ENCODE results near the gene S1PR3.

The S1PR3 gene

DNA sequence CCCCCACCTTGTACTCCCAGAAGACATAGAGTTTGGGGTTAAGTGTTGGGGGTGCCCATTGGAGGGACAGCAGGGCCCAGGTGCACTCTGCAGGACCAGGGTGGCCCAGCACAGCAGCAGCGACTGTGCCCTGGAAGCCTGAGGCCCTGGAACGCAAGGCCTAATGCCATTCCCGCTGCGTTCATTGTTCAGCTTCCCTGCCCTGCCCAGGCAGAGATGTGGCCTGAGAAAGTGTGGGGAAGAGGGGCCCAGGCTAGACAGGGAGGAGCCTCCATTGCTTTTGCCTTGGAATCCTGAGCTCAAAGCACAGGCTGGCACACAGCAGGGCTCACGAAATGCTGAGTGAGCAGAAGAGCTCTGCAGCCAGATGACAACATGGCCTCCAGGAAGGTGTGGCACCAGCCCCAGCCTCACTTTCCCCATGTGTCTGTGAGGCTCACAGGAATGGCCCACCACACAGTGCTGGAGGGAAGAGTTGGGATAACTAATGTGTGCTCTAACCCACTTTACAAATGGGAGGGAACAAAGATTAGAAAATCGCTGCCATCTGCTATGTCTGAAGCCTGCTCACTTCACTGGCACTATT is 19.4 kb downstream of the S1PR3 start:
- no peak for DNase-seq

DNA sequence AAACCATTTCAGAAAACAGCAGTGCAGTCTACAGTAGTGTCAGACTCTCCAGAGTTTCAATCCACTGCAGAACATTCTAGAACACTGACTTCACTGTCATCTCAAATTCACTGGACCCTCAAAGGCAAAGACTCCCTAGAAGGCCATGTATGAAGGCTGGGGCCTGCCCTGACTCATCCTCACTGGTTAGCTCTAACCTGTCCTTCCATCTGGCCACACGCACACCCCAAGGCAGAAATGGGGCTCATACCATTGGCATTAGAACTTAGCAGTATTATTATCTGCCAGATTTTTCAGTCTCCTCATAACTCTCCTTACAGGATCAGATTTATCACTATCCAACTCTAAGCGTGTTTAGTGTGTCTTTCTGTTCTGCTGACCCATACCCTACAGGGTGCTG is 20.4 kb downstream of the S1PR3 start:
- no peak for DNase-seq

DNA sequence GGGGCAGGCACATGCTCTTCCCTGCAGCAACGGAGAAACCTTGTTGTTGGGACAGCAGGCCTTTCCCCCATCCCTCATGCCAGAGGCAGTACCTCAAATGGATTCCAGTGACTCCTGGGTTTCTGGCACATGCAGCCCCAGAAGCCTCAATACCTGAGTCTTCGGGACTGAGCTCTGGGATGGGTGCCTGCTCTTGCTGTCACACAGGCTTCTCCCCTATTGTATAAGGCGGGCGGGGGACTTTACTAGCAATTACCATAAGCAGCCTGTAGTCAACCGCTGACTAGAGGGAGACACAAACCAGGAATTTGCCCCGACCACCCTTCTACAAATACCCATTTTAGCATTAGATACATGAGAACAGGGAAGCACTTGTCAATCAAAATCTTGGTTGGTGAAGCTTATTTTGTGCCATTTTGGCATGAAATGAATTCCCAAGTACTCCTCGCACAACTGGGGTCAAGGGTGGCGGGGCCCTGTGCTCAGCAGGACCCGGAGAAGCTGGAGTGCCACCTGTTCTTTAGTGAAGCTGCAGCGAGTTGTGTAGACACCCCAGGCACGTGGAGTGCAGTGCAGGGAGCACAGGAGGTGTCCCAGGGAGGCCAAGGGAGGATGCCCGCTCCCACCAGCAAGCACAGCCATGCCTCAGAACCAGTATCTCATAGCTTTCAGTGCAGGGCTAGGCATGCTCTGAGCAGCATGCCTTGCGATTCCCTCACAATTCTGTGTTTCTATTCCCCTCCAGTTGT is 21.2 kb downstream of the S1PR3 start:
- DNase-seq: no peak

DNA sequence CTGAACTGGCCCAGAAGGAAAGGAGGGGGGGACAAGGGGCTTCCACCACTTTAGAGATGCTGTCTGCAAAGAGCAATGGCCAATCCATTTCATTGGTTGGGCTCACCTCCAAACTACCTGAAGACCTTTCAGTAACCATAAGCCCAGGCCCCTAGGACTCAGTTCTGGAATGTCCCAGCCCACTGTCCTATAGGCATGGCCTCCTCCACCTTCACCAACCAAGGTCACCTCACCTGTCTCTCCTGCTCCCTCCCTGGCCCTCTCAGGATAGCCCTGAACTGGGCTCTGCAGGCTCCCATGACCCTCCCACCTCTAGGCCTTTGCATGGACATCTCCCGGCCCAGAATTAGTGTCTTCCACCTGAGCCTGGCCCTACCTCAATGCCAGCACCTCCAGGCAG is 22.4 kb downstream of the S1PR3 start:
- no peak for DNase-seq

DNA sequence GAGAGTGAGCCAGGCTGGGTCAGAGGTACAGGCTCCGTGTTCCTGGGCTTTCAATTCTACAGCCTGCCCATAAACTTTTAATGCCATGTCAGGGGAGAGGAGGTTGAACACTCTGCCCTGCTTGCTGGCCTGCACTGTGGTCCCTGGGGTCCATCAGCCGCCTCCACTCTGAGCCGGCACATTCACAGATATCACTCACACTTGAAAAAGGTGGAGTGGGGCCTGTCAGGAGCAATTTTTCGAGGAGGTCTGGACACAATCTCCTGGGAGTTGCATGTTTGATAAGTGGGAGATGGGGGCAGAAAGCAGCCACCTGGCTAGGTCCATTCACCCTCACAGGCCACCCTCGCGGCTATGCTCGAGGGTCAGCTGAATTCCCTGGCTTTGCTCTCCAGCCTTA is 22.9 kb downstream of the S1PR3 start:
- no peak for DNase-seq

DNA sequence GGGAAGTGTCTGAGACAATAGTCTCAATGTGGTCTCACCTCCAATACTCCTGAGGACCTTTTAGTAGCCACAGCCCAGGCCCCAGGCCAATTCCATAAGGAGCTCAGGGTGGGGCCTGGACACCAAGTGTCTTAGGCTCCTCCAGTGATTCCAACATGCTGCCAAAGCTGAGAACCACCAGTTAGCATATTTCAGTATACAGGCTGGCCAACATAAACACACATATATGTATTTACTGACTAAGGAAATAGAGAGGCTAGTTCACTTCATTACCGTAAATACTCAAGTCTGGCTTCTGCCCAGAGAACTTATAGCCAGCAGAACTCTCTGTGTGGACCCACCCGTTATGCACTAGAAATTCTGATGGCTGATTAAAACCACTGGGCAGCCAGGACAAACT is 24.1 kb downstream of the S1PR3 start:
- no peak for DNase-seq

DNA sequence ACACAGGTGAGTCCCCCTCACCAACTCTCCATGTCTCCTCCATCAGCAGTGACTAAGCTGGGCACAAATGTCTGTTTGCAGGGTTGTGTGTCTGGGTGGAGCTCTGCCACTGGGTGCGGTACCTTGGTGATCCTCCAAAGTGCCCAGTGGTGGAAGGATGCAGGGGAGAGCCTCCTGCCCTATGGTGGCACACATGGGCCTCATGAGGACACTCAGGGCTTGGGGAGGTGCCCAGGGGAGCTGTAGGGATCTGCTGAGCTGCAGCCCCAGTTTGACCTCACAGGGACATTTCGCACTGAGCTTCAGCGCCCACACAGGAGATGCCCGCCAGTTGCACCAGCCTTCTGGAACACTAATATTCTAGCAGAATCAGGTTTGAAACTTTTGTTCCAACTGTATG is 29.5 kb downstream of the S1PR3 start:
- DNase-seq: no peak

DNA sequence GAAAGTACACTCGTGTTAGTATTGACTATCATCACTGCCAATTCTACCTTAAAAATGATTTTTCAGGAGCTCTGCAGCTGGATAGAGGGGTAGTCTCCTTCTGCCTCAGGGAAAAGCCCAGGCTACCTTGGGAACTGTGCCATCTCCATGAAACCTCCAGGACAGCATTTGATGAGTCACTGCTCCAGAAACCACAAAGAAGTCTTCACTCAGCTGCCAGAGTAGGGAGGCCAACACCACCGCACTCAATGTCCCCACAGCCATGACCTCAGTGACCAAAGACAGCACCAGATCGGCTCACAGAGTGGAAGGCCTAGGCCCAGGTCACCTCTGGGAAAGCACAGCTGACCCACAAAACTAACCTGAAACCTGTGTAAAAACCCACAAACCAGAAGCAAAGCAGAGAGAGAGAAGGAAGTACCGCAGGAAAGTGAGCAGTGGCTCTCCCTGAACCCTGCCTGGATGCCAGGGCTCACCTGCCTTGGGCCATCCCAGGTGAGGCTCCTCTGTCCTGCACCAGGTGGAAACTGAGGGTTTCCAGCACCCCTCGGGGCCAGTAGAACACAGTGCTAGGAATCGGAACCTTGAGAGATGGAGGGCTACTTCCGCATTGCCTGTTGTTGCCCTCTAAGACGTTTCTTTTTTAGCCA is 30.0 kb downstream of the S1PR3 start:
- no peak for DNase-seq

DNA sequence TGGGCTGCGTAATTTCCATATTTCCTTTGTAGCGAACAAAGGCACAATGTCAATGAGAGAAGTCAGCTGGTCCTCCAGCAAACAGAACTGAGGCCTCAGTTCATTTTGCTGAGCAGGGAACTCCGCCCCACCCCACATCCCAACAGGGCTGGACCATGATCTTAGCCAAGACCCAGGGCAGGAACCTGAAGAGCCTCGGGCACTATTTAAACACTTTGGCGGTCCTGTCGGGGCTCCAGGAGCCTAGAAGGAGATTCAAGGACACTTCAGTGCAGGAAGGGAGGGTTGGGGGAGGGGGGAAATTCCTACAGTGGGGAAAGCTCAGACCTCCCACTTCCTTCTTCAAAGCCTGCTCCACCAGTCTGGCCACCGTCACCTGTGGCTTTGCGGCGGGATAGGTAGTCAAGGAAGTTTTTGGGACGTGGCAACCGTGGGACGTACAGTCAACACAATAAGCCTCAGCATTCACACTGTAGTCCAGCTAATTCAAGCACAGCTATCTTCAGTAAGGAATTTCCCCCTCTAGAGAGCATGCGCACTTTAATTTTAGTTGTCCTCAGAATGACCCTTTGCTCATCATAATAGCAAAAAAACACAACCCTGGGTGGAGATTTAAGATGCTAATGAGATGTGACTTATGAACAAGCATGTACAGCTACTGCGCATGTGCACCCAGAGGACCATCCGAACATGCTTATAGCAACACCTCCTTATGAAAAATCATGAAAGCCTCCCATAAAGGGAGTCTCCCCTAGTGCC is 30.9 kb downstream of the S1PR3 start:
- no peak for DNase-seq

DNA sequence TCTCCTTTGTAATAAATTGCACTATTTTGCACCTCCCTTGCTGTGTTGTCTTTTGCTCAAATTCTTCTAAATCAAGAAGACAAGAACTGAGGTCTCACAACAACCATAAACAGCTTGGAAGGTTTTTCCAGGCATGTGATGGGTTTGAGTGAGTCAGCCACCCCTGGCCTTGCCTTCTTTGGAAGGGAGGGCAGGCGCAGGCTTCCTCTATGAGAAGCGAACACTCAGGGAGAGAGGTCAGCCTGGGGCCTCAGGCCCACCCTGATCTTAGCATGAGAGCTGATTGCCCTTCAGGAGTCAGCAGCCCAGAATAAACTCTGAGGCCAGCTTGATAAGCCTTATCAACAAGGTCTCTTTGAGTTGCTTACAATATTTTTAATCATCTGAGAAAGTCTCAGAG is 31.6 kb downstream of the S1PR3 start:
- DNase-seq: no peak

DNA sequence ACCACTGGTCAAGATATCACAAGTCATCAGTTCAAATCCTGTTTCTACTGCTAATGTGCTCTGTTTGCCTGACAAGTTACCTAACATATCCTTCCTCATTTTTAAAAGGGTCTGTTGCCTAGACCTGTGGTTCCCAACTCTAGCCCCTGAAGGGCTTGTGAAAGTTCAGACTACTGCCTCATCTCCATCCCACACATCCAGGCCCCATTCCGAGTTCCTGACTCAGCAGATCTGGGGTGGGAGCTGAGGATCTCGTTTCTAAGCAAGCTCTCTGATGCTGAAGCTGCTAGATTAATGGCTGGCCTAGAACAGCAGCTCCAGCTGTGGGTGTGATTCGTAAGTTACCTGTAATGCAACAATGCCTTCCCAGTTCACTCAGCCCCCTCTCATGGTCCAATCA is 32.5 kb downstream of the S1PR3 start:
- DNase-seq: no peak

DNA sequence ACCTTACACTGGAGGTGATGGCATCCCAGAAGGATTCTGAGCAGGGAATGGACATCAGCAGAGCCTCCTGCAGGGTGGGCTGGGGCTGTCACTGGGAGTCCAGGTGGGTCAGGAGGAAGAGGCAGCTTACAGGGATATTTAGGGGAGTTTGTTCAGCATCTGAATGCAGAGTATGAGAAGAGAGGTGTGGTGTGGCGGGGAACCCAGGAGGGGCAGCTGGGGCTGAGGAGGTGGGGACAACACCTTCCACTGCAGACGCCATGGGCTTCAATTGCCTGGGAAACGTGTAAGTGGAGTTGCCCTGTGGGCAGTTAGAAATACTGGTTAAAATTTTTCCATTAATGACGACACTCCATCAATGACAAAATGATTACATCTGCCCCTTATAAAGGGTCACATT is 33.5 kb downstream of the S1PR3 start:
- no peak for DNase-seq

DNA sequence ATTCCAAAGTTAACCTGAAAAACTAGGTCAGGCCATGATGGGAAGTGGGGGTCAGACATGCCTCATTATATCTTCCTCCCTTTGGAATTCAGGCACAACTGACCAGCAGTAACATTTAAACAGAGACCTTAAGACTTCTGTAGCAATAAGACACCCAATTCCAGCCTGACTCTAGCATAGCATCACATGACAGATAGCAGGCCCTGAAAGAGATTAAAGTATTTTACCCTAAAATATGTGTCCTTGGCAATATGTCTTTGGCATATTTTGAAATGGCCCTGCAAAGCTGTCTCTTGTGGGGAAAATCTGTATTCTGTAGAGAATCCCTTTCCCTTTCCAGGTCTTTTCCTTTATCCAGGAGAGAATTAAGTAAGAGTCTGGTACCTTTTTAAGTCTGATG is 34.3 kb downstream of the S1PR3 start:
- DNase-seq: no peak

DNA sequence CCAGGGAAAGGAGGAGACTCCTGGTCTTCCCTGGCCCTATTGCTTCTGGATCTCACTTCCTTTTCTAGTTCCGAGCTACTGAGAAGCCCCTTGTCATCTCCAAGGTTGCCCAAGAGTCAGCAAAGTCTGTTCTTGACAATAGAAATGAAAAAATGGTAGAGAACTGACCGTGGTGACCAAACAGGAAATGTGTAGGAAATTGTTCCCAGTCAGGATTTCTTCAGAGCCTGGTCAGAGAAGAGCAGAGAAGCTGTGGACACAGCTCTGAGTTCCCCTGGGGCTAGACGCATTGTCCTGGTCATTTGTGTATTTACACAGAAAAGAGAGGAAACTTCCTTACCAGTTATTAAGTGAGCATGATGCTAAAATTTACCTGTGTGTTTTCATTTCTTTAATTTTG is 35.6 kb downstream of the S1PR3 start:
- DNase-seq: no peak

DNA sequence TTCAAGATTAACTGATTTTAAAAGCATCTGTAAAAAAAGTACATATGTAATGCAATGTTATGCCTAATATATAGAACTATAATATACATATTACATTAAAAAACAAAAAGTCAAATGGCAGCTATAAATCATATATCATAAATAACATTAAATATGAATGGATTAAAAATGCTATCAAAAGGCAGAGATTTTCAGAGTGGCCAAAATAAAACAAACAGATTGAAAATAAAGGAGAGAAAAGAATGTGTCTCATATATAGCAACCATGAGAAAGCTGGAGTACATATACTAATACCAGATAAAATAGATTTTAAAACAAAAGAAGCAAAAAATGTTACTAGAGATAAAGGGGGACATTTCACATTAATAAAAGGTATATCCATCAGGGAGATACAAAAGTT is 38.5 kb downstream of the S1PR3 start:
- DNase-seq: no peak

DNA sequence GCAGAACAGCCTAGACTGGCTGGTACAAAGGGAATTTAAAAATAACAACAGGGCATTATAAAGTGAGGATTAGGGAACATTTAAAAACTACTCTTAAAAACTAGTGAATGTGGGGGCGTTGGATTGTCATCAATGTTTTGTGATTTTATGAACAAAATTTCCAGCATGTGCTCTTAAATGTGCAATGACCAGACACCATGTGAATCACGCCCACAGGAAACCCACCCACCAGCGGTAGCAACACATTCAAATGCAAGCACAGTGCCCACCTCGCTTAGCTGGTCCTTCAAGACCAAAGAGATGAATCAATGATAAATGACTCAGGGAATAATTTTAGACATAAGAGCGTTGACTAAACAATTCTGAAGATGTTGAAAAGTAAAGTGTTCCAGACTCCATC is 40.9 kb downstream of the S1PR3 start:
- DNase-seq: no peak

DNA sequence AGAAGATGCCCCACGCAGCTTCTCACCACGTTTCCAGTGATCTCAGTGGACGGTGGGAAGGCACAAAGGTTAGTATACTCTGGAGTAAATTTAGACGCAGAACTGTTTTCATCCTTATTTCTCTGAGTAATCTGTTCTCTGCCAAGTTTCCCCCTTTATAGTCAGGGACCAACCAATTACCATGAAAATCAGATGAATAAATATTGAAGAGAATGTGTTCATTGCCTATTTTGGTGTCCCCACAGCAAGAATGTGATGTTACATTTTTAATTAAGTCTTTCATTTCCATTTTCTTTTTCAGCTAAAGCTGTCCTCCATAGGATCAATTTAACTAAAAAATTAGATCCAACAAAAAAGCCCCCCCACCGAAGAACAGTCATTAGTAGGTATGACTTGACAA is 41.4 kb downstream of the S1PR3 start:
- no peak for DNase-seq

DNA sequence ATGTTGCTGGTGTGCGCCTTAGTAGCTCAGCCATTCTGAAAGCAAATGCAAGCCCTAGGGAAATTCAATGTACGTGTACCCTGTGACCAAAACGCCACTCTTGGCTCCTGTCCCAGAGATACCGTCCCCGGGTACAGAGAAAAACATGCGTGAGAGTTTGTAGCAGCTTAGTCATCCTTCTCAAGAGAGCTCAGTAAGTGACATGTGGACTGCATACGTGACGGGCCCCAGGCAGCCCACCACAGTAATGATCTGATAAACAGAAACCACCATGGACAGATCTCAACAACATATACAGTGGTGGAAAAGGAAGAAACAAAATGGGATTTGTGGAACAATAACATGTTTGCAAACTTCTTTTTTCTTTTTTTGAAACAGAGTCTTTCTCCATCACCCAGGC is 45.1 kb downstream of the S1PR3 start:
- no peak for DNase-seq

DNA sequence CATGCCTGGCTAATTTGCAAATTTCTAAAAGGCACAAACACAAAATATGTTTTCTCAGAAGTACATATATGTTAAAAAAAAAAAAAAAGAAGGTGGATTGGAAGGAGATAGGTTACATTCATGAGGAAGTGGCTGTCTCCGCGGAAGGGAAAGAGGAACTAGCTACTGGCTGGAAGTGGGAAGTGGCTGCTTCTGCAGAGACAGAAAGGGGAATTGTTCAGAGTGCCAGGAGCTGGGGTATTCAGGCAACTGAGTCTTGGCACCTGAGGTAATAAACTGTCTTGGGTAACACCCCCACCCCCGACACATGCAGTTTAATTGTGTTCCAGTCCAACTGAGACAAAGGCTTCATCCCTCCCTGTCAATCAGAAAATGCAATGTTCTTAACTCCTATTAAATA is 45.6 kb downstream of the S1PR3 start:
- no peak for DNase-seq

DNA sequence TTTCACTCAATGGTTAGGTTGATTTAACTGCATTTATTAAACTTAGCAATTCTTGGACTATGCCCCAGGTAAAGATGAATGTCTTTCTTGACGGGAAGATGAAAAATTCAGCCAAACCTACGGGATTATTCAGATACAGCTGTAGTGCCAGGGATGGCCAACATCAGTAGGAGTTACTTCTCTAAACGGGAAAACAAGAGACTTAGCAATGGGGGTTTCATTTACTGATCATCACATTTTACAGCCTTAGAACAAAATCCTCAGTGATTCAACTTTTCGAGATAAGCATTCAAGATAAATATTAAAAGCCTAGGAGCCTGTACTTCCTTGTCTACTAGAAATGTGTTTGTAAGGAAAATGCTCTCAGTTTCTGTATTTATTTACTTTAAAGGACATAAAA is 46.1 kb downstream of the S1PR3 start:
- DNase-seq: no peak

DNA sequence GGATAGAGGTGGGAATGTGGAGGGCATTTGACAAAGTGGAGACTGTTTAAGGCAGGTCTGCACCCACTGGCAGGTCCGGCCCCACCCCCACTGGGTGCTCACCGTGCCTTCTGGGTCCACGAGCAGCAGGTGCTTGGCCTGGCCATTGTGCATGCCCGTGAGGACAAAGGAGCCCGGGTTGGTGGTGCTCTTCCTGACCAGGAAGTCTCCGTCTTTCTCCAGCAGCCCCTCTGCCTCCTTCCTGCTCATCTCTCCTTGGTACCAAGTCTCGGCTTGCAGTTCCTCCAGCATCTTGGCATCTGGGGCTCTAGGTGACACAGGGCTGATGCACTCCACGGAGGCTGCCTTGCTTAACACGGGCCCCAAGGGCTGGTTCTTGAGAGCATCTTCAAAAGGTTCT is 46.6 kb downstream of the S1PR3 start:
- no peak for DNase-seq

DNA sequence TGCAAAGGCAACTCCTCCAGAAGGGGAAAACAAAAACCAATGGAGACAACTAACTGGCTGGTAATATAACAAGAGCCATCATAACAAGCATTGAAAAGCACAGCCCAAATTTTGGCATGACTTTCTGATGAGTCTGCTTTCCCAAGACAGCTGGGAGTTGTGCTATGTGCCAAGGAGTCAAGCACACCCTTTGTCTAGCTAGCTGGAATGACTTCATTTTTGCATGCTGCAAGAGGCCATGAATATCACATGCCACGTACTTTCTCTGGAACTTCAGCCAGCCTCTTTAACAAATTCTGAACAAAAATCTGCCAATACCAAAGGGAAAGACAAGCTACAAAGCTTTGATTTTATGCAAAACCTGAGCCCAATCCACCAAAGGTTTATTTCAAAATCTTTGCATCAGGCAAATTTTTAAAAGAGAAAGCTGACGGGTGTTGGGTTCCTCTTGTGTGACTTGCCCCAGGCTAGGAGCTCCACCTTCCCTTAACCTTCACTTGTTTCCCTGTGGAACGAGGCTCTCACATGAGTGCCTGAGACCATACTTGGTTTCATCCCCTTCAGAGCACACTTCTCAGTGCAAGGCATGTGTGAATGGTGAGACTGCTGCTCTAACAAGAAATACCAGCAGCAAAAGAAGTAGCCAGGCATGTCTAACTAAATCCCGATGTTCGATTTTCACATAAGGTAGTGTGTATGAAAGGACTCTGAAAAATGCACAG is 47.3 kb downstream of the S1PR3 start:
- no peak for DNase-seq

DNA sequence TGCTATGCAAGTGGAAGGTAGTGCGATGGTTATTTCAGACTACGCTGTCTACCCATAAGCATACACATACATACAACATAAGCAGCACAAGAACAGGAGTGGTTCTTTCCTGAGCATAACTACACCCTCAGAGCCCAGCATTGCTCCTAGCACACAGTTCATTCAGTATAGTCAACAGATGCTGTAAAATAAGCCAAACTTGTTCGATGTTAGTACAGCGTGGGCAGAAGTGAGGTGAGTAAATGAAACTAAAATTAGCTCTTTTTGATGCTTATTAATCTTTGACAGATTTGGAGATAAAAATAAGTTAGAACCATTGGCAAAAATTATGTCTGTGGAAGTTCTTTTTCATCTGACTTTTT is 47.8 kb downstream of the S1PR3 start:
- no peak for DNase-seq

All from left hindlimb (tissue), 1 donor.